ENCODE data around the gene C16orf74.

C16orf74 gene

DNA sequence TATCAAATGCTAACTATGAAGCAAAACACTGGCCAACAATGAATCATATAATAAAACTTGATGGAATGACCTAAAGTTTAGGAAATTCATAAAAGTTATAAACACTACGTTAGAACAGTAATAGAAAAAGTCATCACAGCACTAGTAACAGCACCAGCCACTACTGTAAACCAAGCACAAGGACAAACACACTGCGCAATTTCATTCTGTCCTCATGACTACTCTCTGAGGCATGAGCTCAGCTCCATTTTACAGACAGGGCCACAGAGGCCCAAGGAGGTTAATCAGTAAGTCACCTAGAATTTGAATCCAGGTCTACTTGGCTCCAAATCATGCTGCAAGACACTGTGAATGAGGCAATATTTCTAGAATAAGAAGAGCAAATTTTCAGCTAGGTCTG is 35.0 kb upstream of the C16orf74 start:
- H3K36me3 ChIP-seq (ENCODE audit: control insufficient read depth, insufficient read depth, low read length), result peaks cover 33% of the 10 kb centered on the region
- H3K4me3 ChIP-seq (ENCODE audit: low read depth, low read length), result no peak overlapping the region
- H3K9ac ChIP-seq (ENCODE audit: low read depth, low read length), result no peak overlapping the region
- no peaks in the 10 kb centered on the region for H3K9me3 ChIP-seq (ENCODE audit: control insufficient read depth, insufficient read depth, low read length)
- no peaks in the 10 kb centered on the region for H3K4me1 ChIP-seq (ENCODE audit: control insufficient read depth, insufficient read depth, low read length)
- no peaks in the 10 kb centered on the region for H3K27me3 ChIP-seq (ENCODE audit: control insufficient read depth, insufficient read depth, low read length)

GRCh38 chr16:85784813-85785212 is 33.9 kb upstream of the C16orf74 start:
- peaks cover 41% of the 10 kb centered on the region for H3K36me3 ChIP-seq (ENCODE audit: control insufficient read depth, insufficient read depth, low read length)
- no peaks in the 10 kb centered on the region for H3K4me1 ChIP-seq (ENCODE audit: control insufficient read depth, insufficient read depth, low read length)
- no peaks in the 10 kb centered on the region for H3K27me3 ChIP-seq (ENCODE audit: control insufficient read depth, insufficient read depth, low read length)
- H3K9me3 ChIP-seq (ENCODE audit: control insufficient read depth, insufficient read depth, low read length), result no peaks in the 10 kb centered on the region
- no peak overlapping the region for H3K9ac ChIP-seq (ENCODE audit: low read depth, low read length)
- H3K4me3 ChIP-seq (ENCODE audit: low read depth, low read length), result no peak overlapping the region

DNA sequence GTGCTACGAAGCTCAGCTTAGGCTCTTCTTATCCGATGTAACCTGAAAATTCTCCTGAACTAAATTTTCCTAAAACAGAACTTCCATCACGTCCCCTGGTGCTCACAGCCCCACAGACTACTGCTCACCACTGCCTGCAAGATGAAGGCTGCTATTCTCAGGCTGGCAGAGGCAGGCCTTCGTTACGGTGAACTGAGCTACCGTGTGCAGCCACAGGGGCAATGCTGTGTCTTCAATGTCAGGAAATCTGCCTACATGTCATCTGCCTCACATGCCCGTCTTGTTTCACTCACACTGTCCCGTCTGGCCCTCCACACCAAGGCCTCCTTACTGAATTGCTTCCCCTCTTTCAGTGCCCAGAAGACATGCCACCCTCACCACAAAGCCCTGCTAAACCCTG is 32.5 kb upstream of the C16orf74 start:
- H3K9ac ChIP-seq (ENCODE audit: low read depth, low read length), result no peak overlapping the region
- H3K27me3 ChIP-seq (ENCODE audit: control insufficient read depth, insufficient read depth, low read length), result no peaks in the 10 kb centered on the region
- H3K36me3 ChIP-seq (ENCODE audit: control insufficient read depth, insufficient read depth, low read length), result peaks cover 51% of the 10 kb centered on the region
- H3K4me3 ChIP-seq (ENCODE audit: low read depth, low read length), result no peak overlapping the region
- H3K4me1 ChIP-seq (ENCODE audit: control insufficient read depth, insufficient read depth, low read length), result no peaks in the 10 kb centered on the region
- no peaks in the 10 kb centered on the region for H3K9me3 ChIP-seq (ENCODE audit: control insufficient read depth, insufficient read depth, low read length)

DNA sequence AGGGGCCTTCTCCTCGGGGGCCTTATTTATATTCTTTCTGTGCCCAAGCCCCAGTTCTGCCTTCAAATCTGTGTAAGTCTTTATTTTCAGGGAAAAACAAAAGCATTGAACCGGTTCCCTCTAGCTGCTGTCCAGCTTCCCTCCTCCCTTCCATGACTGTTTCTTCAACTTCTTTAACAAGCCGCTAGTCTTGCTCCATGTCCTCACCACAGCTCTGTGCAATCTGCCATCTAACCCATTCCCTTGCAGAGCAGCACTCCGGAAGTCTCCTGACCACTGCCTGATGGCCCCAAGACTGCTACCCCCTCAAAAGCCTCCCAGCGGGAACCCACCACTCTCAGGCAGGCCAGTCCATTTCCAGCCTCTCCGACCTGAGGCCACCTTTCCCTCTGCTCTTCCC is 31.6 kb upstream of the C16orf74 start:
- Histone ChIP-seq H3K36me3 (ENCODE audit: control insufficient read depth, insufficient read depth, low read length) (peaks cover 48% of the 10 kb centered on the region), H3K9me3 (ENCODE audit: control insufficient read depth, insufficient read depth, low read length) (no peaks in the 10 kb centered on the region), H3K4me3 (ENCODE audit: low read depth, low read length) (no peak overlapping the region), H3K9ac (ENCODE audit: low read depth, low read length) (no peak overlapping the region), H3K27me3 (ENCODE audit: control insufficient read depth, insufficient read depth, low read length) (no peaks in the 10 kb centered on the region), H3K4me1 (ENCODE audit: control insufficient read depth, insufficient read depth, low read length) (no peaks in the 10 kb centered on the region)

DNA sequence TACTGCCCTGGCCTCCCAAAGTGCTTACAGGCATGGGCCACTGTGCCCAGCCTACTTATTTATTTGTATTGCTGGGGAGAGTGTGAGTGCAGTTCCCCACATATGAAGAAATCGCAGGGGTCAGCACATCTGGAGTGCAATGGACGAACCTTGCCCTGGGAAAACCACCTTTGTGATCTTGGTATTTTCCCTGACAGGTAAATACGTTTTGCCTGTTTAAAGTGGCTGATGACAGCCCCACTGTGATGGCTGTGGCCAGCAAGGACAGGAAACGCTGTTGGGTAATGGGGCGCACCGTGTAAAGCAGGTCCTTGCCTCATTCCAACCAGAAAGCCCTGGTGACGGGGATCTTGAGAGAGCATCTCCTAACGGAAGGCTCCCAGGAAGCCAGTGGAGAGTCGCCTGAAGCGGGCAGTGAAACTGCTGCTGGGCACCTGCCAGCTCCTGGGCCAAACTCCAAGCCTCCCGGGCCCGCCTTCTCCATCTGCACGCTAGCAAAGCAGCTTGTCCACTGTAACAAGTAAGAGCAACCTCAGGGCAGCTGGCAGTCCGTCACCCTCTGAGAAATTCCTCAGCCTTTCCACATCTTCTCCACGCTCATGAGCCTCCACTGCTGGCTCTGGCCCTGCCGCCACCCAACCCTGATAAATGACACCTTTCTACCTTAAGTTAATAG is 30.9 kb upstream of the C16orf74 start:
- Histone ChIP-seq H3K27me3 (ENCODE audit: control insufficient read depth, insufficient read depth, low read length) (no peaks in the 10 kb centered on the region), H3K4me3 (ENCODE audit: low read depth, low read length) (no peak overlapping the region), H3K36me3 (ENCODE audit: control insufficient read depth, insufficient read depth, low read length) (peaks cover 41% of the 10 kb centered on the region), H3K4me1 (ENCODE audit: control insufficient read depth, insufficient read depth, low read length) (no peaks in the 10 kb centered on the region), H3K9ac (ENCODE audit: low read depth, low read length) (no peak overlapping the region), H3K9me3 (ENCODE audit: control insufficient read depth, insufficient read depth, low read length) (no peaks in the 10 kb centered on the region)

DNA sequence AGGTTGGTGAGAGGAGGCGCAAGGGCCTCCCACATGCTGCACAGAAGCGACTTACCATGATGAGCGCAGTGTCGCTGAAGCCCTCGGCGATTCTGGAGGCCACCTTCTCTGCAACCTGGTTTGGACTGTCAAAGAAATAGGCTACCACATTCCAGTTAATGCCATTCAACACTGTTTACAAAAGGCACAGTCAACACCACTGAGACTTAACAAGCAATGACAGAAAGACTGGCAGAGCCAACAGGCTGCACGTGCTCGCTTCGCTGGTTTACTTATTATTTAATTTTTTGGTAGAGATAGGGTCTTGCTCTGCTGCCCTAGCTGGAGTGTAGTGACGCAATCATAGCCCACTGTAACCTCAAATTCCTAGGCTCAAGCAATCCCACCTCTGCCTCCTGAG is 30.3 kb upstream of the C16orf74 start:
- Histone ChIP-seq H3K36me3 (ENCODE audit: control insufficient read depth, insufficient read depth, low read length) (peaks cover 36% of the 10 kb centered on the region), H3K27me3 (ENCODE audit: control insufficient read depth, insufficient read depth, low read length) (no peaks in the 10 kb centered on the region)

GRCh38 chr16:85780281-85780680 is 29.4 kb upstream of the C16orf74 start:
- H3K4me1 ChIP-seq (ENCODE audit: control insufficient read depth, insufficient read depth, low read length), result no peaks in the 10 kb centered on the region

More for the DNA sequence above, 30.3 kb upstream of the C16orf74 start:
- H3K9me3 ChIP-seq (ENCODE audit: control insufficient read depth, insufficient read depth, low read length), result no peaks in the 10 kb centered on the region
- H3K4me1 ChIP-seq (ENCODE audit: control insufficient read depth, insufficient read depth, low read length), result no peaks in the 10 kb centered on the region
- H3K4me3 ChIP-seq (ENCODE audit: low read depth, low read length), result no peak overlapping the region
- no peak overlapping the region for H3K9ac ChIP-seq (ENCODE audit: low read depth, low read length)

GRCh38 chr16:85778873-85779272 is 28.0 kb upstream of the C16orf74 start:
- H3K4me3 ChIP-seq (ENCODE audit: low read depth, low read length), result no peak overlapping the region
- no peaks in the 10 kb centered on the region for H3K27me3 ChIP-seq (ENCODE audit: control insufficient read depth, insufficient read depth, low read length)
- H3K9ac ChIP-seq (ENCODE audit: low read depth, low read length), result no peak overlapping the region
- peaks cover 30% of the 10 kb centered on the region for H3K36me3 ChIP-seq (ENCODE audit: control insufficient read depth, insufficient read depth, low read length)
- H3K9me3 ChIP-seq (ENCODE audit: control insufficient read depth, insufficient read depth, low read length), result no peaks in the 10 kb centered on the region
- H3K4me1 ChIP-seq (ENCODE audit: control insufficient read depth, insufficient read depth, low read length), result no peaks in the 10 kb centered on the region

More at GRCh38 chr16:85780281-85780680, 29.4 kb upstream of the C16orf74 start:
- H3K27me3 ChIP-seq (ENCODE audit: control insufficient read depth, insufficient read depth, low read length), result no peaks in the 10 kb centered on the region
- peaks cover 32% of the 10 kb centered on the region for H3K36me3 ChIP-seq (ENCODE audit: control insufficient read depth, insufficient read depth, low read length)
- no peak overlapping the region for H3K9ac ChIP-seq (ENCODE audit: low read depth, low read length)
- no peaks in the 10 kb centered on the region for H3K9me3 ChIP-seq (ENCODE audit: control insufficient read depth, insufficient read depth, low read length)
- no peak overlapping the region for H3K4me3 ChIP-seq (ENCODE audit: low read depth, low read length)

DNA sequence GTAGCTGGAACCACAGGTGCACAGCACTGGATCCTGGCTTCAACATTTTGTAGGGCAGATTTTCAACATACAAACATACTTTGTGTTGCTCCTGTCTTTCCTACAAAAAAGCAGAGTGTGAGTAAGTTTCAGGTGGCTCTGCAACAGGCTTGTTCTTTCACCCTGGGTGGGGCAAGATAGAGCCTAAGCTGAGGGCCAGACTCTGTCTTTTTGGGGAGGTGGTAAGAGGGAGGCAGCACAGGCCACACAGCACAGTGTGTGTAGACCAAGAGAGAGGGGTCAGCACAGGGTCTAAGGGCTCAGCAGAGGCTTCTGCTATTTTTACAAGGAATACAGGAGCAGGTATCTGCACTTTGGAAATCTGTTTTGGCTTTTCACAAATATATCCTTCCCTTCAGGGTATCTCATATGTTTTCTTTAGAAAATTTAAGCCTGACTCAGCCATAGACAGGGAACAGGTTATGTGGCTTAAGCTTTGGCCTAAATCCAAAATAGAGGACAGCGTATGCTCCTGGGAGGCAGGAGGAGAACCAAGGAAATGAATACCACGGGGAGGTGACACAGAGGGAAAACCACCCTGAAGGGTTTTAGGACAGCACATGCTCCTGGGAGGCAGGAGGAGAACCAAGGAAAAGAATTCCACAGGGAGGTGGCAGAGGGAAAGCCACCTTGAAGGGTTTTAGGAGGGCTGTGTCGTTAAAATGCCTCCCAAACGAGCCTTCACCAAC is 26.9 kb upstream of the C16orf74 start:
- Histone ChIP-seq H3K27me3 (ENCODE audit: control insufficient read depth, insufficient read depth, low read length) (no peaks in the 10 kb centered on the region), H3K36me3 (ENCODE audit: control insufficient read depth, insufficient read depth, low read length) (peaks cover 30% of the 10 kb centered on the region), H3K9me3 (ENCODE audit: control insufficient read depth, insufficient read depth, low read length) (no peaks in the 10 kb centered on the region), H3K9ac (ENCODE audit: low read depth, low read length) (no peak overlapping the region), H3K4me1 (ENCODE audit: control insufficient read depth, insufficient read depth, low read length) (no peaks in the 10 kb centered on the region), H3K4me3 (ENCODE audit: low read depth, low read length) (no peak overlapping the region)

- H3K4me3 ChIP-seq (ENCODE audit: low read depth, low read length), result no peak overlapping the region
- no peak overlapping the region for H3K9ac ChIP-seq (ENCODE audit: low read depth, low read length)
- H3K9me3 ChIP-seq (ENCODE audit: control insufficient read depth, insufficient read depth, low read length), result no peaks in the 10 kb centered on the region
- H3K27me3 ChIP-seq (ENCODE audit: control insufficient read depth, insufficient read depth, low read length), result no peaks in the 10 kb centered on the region
- no peaks in the 10 kb centered on the region for H3K4me1 ChIP-seq (ENCODE audit: control insufficient read depth, insufficient read depth, low read length)
- peaks cover 18% of the 10 kb centered on the region for H3K36me3 ChIP-seq (ENCODE audit: control insufficient read depth, insufficient read depth, low read length)
Observed at GRCh38 chr16:85774811-85775210, 23.9 kb upstream of the C16orf74 start.

- Histone ChIP-seq H3K36me3 (ENCODE audit: control insufficient read depth, insufficient read depth, low read length) (peaks cover 11% of the 10 kb centered on the region), H3K4me3 (ENCODE audit: low read depth, low read length) (no peak overlapping the region), H3K27me3 (ENCODE audit: control insufficient read depth, insufficient read depth, low read length) (no peaks in the 10 kb centered on the region), H3K4me1 (ENCODE audit: control insufficient read depth, insufficient read depth, low read length) (no peaks in the 10 kb centered on the region), H3K9ac (ENCODE audit: low read depth, low read length) (no peak overlapping the region), H3K9me3 (ENCODE audit: control insufficient read depth, insufficient read depth, low read length) (no peaks in the 10 kb centered on the region)
Observed at GRCh38 chr16:85774136-85774535, 23.2 kb upstream of the C16orf74 start.

- Histone ChIP-seq H3K4me1 (ENCODE audit: control insufficient read depth, insufficient read depth, low read length) (peaks cover 4% of the 10 kb centered on the region), H3K36me3 (ENCODE audit: control insufficient read depth, insufficient read depth, low read length) (peaks cover 3% of the 10 kb centered on the region), H3K27me3 (ENCODE audit: control insufficient read depth, insufficient read depth, low read length) (no peaks in the 10 kb centered on the region), H3K9ac (ENCODE audit: low read depth, low read length) (no peak overlapping the region), H3K4me3 (ENCODE audit: low read depth, low read length) (no peak overlapping the region), H3K9me3 (ENCODE audit: control insufficient read depth, insufficient read depth, low read length) (no peaks in the 10 kb centered on the region)
Observed at GRCh38 chr16:85773044-85773443, 22.1 kb upstream of the C16orf74 start.

Data from iPS-15b (cell line).